DMS 273 (cell line): Measurements from ENCODE around the gene CLBA1.
"Not testable (repeated sequence)": the region's sequence is repeated elsewhere in the genome, so short reads cannot be mapped to it uniquely, and the experiment has no call there.

ENCODE experiments used
- DNase-seq: peaks from one replicate; lab custom pipeline; 2025; ENCODE audit not compliant: unreplicated experiment; lab: John Stamatoyannopoulos, UW

CLBA1 gene

DNA sequence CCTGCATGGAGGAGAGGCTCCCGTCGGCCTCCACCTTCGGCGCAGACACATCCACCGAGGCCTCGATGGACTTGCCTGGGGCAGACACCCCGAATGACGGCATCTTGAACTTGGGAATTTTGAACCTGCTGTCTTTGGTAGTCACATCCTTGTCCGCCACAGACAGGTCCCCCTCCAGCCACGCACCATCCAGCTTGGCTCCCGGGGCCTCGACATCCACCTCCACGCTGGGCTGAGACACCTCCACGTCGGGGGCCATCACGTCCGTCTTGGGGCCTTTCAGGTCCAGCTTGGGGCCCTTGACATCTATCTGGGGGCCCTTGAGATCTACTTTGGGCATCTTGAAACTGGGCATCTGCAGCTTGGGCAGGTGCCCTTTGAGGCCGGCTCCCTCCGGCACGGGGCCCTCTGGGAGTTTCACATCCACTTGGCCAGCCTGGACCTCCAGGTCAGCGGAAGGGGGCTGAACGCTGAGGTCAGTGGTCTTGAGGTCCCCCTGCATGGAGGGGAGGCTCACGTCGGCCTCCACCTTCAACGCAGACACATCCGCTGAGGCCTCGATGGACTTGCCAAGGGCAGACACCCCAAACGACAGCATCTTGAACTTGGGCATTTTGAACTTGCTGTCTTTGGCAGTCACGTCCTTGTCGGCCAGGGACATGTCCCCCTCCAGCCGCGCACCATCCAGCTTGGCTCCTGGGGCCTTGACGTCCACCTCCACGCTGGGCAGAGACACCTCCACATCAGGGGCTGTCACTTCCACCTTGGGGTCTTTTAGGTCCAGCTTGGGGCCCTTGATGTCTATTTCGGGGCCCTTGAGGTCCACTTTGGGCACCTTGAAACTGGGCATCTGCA lies 37.5 kb upstream of the CLBA1 start:
- not testable (repeated sequence) for DNase-seq

DNA sequence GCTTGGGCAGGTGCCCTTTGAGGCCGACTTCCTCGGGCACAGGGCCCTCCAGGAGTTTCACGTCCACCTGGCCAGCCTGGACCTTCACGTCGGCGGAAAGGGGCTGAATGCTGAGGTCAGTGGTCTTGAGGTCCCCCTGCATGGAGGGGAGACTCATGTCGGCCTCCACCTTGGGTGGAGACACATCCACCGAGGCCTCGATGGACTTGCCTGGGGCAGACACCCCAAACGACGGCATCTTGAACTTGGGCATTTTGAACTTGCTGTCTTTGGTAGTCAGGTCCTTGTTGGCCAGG lies 36.9 kb upstream of the CLBA1 start:
- no peak for DNase-seq

DNA sequence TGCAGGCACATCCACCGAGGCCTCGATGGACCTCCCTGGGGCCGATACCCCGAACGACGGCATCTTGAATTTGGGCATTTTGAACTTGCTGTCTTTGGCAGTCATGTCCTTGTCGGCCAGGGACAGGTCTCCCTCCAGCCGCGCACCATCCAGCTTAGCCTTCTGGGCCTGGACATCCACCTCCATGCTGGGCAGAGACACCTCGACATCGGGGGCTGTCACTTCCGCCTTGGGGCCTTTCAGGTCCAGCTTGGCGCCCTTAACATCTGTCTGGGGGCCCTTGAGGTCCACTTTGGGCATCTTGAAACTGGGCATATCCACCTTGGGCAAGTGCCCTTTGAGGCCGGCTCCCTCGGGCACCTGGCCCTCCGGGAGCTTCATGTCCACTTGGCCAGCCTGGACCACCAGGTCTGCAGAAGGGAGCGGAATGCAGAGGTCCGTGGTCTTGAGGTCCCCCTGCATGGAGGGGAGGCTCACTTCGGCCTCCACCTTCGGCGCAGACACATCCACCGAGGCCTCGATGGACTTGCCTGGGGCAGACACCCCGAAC lies 36.1 kb upstream of the CLBA1 start:
- DNase-seq, result not testable (repeated sequence)

DNA sequence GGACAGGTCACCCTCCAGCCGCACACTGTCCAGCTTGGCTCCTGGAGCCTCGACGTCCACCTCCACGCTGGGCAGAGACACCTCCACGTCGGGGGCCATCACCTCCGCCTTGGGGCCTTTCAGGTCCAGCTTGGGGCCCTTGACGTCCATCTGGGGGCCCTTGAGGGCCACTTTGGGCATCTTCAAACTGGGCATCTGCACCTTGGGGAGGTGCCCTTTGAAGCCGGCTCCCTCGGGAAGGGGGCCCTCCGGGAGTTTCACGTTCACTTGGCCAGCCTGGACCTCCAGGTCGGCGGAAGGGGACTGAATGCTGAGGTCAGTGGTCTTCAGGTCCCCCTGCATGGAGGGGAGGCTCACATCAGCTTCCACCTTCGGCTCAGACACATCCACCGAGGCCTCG lies 35.6 kb upstream of the CLBA1 start:
- no peak for DNase-seq

DNA sequence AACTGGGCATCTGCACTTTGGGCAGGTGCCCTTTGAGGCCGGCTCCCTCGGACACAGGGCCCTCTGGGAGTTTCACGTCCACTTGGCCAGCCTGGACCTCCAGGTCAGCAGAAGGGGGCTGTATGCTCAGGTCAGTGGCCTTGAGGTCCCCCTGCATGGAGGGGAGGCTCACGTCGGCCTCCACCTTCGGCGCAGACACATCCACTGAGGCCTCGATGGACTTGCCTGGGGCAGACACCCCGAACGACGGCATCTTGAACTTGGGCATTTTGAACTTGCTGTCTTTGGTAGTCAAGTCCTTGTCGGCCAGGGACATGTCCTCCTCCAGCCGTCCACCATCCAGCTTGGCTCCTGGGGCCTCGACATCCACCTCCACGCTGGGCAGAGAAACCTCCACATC lies 34.9 kb upstream of the CLBA1 start:
- DNase-seq, result not testable (repeated sequence)

DNA sequence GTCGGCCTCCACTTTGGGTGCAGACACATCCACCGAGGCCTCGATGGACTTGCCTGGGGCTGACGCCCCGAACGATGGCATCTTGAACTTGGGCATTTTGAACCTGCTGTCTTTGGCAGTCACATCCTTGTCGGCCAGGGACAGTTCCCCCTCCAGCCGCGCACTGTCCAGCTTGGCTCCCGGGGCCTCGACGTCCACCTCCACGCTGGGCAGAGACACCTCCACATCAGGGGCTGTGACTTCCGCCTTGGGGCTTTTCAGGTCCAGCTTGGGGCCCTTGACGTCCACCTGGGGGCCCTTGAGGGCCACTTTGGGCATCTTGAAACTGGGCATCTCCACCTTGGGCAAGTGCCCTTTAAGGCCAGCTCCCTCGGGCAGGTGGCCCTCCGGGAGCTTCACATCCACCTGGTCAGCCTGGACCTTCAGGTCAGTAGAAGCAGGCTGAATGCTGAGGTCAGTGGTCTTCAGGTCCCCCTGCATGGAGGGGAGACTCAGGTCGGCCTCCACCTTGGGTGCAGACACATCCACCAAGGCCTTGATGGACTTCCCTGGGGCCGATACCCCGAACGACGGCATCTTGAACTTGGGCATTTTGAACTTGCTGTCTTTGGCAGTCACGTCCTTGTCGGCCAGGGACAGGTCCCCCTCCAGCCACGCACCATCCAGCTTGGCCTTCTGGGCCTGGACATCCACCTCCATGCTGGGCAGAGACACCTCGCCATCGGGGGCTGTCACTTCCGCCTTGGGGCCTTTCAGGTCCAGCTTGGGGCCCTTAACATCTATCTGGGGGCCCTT lies 33.5 kb upstream of the CLBA1 start:
- not testable (repeated sequence) for DNase-seq

DNA sequence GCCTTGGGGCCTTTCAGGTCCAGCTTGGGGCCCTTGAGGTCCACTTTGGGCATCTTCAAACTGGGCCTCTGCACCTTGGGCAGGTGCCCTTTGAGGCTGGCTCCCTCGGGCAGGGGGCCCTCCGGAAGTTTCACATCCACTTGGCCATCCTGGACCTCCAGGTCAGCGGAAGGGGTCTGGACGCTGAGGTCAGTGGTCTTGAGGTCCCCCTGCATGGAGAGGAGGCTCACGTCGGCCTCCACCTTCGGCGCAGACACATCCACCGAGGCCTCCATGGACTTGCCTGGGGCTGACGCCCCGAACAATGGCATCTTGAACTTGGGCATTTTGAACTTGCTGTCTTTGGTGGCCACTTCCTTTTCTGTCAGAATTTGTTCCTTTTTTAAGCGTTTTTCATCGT lies 32.5 kb upstream of the CLBA1 start:
- DNase-seq, result no peak

DNA sequence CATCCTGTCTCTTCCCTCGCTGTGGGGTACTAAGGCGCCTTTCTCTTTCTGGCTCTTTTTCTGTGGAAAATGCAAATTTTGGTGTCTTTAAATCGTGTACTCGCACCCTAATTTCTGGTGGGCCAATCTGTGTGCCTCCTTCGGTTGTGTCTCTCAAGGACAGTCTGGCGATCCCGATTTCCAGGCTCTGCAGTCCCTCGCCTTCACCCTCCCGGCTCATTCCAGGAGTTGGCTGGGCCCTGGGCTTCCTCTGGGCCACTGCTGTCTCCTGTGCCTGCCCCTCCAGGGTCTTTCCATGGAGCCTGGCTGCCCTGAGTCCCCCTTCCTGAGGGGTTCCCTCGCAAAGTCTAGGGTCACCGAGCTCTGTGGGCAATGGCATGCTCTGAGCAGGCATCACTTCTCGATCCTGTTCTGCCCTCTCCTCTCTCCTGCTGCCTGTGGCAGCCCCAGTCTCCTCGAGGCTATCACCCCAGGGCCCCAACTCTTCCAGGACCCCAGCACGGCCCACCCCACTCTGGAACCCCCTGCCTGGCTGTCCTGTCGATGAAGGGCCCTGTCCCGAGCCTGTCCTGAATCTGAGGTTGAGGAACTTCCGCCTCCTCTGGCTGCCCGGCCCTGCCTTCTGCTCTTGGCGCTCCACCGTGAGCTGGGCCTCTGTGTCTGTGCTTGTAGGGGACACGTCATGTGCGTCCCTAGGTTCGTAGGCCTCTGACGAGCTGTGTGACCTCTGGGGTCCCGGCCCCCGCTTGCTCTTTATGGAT lies 31.5 kb upstream of the CLBA1 start:
- DNase-seq, result no peak

DNA sequence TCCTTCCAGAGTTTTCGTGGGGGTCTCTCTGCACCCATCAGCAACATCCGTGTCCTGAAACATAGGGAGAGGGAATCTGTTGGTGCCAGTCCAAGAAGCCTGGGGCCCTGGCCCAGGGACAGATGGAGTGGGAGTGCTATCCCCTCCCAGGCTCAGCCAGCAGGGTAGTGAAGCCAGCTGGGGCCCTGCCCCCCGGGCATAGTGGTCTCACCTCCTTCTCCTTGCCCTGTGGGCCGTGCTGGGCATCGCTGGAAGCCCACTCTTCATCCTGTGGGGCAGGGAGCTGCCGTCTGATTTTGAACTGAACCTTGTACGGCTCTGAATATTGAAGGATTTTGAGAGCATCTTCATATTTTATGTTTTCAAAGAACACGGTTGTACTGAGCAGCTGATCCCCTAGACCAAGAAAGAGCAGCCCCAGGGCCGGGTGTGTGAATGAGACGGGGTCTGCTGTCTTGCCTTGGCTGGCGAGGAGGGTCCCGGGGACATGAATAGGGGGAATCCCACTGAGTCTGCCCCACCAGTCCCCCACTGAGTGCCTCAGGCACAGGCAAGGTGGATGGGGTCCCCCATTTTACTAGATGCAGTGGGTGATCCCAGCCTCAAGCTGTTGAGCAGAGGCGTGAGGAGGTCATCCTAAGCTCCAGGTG lies 30.7 kb upstream of the CLBA1 start:
- DNase-seq, result peak; percentile 76

DNA sequence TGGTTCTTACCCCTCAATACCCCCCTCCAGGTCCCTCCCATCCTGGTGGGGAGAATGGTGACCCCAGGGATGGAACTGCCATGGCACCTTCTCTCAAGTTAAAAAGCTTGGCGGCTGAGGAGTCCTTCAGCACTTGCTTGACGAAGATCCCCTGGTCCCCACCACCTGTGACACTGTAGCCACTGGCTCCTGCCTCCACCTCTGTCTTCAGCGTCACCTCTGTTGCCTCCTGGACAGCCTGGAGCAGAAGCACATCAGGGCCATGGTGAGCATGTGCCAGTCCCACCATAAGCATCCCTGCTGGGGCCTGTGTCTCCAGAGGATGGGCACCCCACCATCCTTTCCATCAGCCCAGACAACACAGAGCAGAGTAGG lies 30.2 kb upstream of the CLBA1 start:
- no peak for DNase-seq

DNA sequence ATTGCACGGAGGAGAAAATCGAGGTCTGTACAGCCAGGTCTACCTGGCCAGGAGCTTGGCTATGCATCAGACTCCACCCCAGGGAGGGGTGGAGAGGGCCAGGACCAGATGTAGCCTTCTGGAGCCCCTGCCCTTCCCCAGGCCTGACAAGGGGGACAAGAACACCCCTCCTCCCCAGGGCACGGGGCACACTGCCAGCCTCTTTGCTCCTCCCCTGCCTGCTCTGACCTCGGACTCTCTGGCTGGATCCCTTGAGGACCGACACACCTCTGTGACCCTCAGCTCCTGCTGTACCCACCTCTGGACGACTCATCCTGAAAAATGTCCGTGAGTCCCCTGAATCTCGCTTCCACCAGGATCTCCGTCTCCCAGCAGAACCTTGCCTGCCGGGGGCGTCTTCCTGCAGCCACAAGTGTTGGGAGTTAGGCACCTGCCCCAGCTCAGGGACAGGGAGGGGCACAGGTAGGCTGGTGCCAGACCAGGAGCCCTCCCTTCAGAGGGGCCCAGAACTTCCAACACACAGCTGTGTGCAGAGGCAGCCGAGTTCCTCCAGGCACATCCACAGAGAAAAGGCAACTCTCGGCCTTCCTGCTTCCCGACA lies 29.2 kb upstream of the CLBA1 start:
- no peak for DNase-seq

DNA sequence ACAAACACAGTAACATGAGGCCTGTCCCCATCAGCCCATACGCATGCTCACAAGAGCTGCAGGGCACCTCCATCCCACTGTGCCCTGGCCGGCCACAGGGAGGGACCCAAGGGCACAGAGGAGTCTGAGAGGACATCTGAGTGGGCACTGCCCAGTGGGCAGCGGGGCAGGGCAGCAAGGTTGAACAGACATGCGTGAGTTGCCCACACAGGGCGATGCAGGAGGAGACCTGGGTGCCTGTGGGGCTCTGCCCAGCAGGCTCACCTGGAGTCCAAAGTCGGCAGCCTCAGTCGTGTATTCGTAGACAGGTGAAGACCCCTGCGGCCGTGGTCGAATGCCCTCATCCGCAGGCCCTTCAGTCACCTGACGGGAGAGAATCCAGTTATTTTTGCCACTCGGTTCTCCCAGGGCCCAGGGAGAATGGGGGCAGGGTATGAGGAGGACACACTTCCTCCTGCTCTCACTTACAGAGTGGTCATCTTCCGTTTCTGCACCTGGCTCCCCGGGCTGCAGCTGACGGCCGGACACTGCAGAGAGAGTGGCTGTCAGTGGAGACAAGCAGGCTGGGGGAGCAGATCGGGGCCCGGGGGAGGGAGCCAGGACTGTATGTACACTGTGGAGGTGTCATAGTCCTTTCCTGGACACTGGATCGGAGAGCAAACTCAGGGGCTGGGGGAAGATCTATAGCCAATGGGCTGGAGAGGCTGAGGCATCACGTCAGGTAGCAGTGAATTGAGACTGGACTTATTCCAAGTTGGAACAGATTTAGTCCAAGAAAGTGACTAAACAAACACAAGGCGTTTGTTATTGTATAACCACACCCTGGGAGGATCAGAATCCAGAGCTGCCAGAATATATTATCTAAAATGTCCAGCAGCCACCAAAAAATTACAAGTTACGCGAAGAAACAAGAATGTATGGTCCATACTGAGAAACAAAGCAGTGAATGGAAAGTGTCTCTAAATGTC lies 28.2 kb upstream of the CLBA1 start:
- DNase-seq, result no peak

DNA sequence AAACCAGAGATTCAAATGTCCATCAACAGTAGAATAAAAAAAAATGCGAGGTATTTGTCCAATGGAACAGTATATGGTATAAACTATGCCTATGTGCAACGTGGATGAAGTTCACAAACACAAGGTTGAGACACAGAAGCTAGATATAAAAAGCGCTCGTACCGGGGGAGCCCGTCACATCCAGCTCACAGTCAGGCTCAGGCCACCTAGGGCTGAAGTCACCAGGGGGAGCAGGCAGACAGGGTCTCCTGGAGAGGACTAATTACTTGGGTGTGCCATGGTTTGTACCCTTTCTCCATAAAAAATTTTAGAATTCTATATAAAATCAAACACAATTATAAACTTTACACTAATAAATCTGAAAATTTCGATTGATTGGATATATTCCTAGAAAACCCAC lies 21.0 kb upstream of the CLBA1 start:
- DNase-seq, result no peak

DNA sequence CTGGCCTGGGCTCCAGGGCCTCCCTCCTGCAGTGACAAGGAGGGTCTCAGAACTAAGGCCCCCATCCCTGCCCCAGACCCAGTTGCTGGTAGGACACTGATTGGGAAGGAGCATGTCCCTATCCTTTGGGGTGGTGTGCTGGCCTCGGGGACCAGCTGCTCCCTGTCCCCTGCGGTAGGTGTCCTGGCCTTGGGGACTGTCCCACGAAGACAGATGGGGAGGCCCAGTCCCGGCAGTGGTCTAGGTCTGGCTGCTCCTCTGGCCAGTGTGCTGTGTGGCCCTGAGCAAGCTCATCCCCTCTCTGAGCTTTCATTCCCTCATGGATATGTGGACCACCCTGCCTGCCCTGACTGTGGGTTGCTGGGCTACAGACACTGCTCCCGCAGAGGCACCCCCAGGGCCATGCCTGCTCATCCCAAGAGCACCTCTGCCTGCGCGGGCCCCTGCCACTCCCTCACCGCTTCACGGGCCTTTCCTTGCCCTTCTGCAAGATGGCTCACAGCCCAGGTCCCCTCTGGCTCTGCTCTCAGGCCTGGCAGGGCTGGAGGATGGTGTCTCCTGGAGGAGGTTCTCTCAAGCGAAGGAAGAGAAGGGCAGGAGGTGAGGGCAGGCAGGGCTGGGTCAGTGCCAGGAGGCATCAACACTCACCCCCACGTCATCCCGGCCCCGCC lies 19.9 kb upstream of the CLBA1 start:
- no peak for DNase-seq

DNA sequence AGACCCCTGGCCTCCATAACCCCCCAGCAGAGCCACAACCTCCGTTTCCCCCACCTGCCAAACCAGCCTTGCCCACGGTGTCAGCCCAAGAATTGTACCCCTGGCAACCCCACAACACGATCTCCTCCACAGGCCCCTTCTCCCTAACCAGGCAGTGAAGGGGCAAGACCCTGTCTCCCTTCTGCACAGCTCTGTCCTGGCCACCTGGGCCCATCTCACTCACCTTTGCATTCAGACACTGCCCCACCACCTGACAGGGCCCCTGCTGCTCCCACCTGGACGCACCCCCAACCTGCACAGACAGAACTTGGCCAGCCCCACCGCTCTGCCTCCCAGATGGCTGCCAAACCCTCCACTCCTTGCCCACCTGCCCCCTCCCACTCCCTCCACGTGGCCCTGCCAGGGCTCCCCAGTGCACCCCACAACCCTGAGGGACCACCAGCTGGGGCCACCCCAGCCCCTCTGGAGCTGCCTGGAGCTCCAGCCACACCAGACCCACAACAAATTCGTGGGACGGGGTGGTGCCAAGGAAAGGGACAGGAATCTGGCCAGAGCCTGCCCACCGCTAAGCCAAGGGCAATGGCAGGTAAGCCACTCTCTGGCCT lies 19.2 kb upstream of the CLBA1 start:
- DNase-seq, result no peak

DNA sequence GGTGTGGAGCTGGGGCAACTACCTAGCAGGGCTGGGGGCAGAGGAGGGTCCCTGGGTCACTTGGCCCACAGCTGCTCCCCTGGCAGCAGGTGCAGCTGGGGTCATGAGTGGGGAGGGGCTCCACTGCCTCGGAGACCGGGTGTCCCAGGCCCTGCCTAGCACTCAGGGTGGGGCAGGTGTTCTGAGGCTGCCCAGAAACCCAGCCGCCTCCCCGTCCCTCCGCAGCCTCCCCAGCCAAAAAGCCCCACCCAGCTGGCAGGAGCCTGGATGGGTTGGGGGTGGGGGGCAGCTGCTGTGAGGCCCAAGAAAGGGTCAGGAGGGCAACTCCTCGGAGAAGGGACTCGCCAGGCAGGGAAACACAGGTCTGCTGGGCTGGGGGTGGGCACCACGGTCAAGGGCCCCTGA lies 18.6 kb upstream of the CLBA1 start:
- no peak for DNase-seq

DNA sequence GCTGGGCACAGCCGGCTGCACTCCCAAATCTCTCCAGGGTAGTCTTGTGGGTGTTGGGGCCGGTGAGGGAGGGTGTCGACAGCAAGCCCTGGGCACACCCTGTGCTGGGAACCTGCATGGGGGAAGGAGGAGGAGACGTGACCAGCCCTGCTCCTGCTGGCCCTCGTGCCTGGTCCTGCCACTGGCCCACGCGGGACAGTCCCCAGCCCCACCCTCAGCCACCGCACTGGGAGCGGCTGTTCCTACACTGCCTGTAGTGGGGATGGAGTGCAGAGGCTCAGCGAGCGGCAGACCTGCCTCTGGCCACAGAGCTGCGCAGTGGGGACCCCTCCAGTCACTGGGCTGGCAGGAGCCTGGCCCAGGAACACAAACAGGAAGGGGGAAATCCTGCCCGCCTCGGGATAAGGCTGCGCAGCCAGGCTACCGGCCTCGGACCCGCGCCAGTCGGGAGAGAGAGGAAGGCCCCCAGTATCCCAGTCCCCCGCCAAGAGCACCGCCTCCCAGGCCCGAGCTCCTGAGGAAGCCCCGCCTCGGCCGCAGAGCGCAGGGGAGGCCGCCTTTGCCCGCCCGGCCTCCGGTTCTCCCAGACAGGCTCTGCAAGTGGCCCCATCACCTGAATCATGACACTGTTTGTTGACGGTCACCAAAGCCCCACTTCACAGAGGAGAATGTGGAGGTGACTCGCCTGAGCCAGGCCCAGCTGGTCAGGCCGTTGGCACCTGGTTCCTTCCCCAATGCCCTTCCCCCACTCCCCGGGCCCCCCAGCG lies 18.0 kb upstream of the CLBA1 start:
- no peak for DNase-seq

DNA sequence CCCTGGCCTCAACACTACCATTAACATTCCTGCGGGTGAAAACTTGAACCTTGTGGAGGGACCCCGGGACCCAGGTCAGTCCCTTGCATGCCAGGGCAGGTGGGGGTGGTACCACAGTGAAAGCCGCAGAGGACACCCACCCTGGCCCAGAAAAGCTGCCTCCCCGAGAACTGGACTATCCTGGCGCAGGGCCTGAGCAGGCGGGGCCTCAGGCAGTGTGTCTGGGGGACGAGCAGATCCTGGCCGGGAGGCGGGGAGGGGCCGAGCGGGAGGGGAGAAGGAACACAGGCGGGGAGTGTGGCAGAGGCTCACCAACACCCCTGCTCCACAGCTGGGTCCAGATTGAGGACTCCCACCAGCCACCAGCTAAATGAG lies 17.4 kb upstream of the CLBA1 start:
- peak; percentile 80 for DNase-seq
